Measurements from ENCODE around the gene AHNAK. TPM values are rescaled to one million over a fixed set of nuclear protein-coding genes. Genes with fewer than 3 reads are reported as not detected.

The AHNAK gene
- total and polyA plus RNA-seq, 2 of the 8 experiments (the other 6 are each of a cell fraction or from before 2014, with no cell fraction given), result 2.0 to 5.8 TPM

- no peak for TF ChIP-seq CHD7 (IDR thresholded peaks at IDR 0.05; ENCODE audit: insufficient replicate concordance, low read length)
- TF ChIP-seq TAF1 (IDR thresholded peaks at IDR 0.05; ENCODE audit: low read depth, low read length), result no peak
- no peak for TF ChIP-seq RNF2 (IDR thresholded peaks at IDR 0.05; ENCODE audit: borderline replicate concordance, low read depth, low read length, missing control alignments, poor library complexity, severe bottlenecking)
Measured at GRCh38 chr11:62421996-62422395, 124.6 kb downstream of the AHNAK start (continued).
